Prostate gland (tissue), 2 donors: Measurements from ENCODE around the gene STOML1.

Experiments
- CTCF ChIP-seq, 4 experiments: fragments of 200-600 bp in 2 of 4; fragments of 450-650 bp in 2 of 4; sonication (generic) in 2 of 4; IDR thresholded peaks; 1 replicate in 3 of 4; 2 replicates in 1 of 4; pipeline ENCODE4 v1.5.1; 2016 to 2019; ENCODE audit warnings: antibody characterized with exemption in 4 of 4, mild to moderate bottlenecking in 2 of 4, moderate library complexity in 2 of 4
- POLR2A ChIP-seq: fragments of 450-650 bp; IDR thresholded peaks from one replicate; pipeline ENCODE4 v1.6.1; 2016; ENCODE audit warnings: antibody characterized with exemption, mild to moderate bottlenecking
- POLR2AphosphoS5 ChIP-seq: sonication (generic); formaldehyde crosslinking; IDR thresholded peaks from one replicate; pipeline ENCODE4 v1.6.1; 2017; ENCODE audit warnings: antibody characterized with exemption

DNA sequence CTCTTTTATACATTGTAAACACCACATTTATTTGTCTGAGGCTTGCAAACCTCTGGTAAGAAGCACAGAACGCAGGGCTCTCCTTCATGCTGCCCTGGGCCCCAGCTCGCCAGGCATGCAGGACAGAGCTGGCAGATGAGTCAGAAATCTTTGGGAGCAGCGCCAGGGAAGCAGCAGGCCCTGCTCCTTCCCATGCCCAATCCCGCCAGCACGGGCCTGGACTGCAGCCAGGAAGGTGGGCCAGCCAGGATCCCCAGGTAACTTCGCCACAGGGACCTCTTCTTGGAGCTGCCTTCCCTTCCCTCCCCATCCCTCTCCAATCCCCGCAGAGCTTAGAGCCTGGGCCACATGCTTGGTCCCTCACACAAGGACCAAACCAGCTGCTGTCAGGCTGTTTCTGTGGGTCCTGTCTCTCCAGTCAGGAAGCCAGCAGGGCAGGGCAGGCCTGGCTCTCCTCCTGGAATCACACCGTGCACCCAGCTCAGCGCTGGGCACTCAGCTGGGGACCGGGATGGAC is 8.8 kb downstream of the STOML1 start:
- TF ChIP-seq POLR2AphosphoS5, result peak; percentile 43
- TF ChIP-seq CTCF (IDR thresholded peaks at IDR 0.05), result no peak
- TF ChIP-seq POLR2A, result no peak
